ENCODE measurements around the gene ABLIM1. TPM values are rescaled to one million over a fixed set of nuclear protein-coding genes. Genes with fewer than 3 reads are reported as not detected.

Gene ABLIM1
- total RNA-seq, 4 donors from 2014 or later = 75.2 to 172 (median 110) TPM

GRCh38 chr10:114492351-114493037, 165.6 kb downstream of the ABLIM1 start:
- H3K36me3 ChIP-seq = peaks cover 0 to 16% of the 10 kb centered on the region in 2 donors
- WGBS, 2 donors (ENCODE audit: low coverage in 1 of 2) = 37 to 41% methylated on average over 3 to 4 of the region's 4 CpGs
- TF ChIP-seq POLR2AphosphoS5 (IDR thresholded peaks at IDR 0.05) (no peak), CTCF (IDR thresholded peaks at IDR 0.05) (no peak), POLR2A (IDR thresholded peaks at IDR 0.05) (no peak), EP300 (IDR thresholded peaks at IDR 0.05) (no peak)
- no peaks in the 10 kb centered on the region for H3K27me3 ChIP-seq
- peaks cover 0 to 29% (median 6%) of the 10 kb centered on the region in 3 donors for H3K4me1 ChIP-seq
- no peak overlapping the region for H3K4me3 ChIP-seq
- no peak for ATAC-seq
- no peaks in the 10 kb centered on the region for H3K9me3 ChIP-seq
- peak overlapping the region in 3 of 4 donors; percentile 42 to 66 (median 63) for H3K27ac ChIP-seq

GRCh38 chr10:114491933-114492332, 166.1 kb downstream of the ABLIM1 start:
- Histone ChIP-seq H3K27me3 (no peaks in the 10 kb centered on the region), H3K36me3 (peaks cover 0 to 22% of the 10 kb centered on the region in 2 donors), H3K4me3 (no peak overlapping the region), H3K9me3 (no peaks in the 10 kb centered on the region), H3K4me1 (peaks cover 0 to 29% (median 6%) of the 10 kb centered on the region in 3 donors), H3K27ac (peak overlapping the region in 3 of 4 donors; percentile 42 to 66 (median 63))
- TF ChIP-seq CTCF (IDR thresholded peaks at IDR 0.05) = no peak
- no peak for TF ChIP-seq EP300 (IDR thresholded peaks at IDR 0.05)
- TF ChIP-seq POLR2A (IDR thresholded peaks at IDR 0.05) = no peak
- TF ChIP-seq POLR2AphosphoS5 (IDR thresholded peaks at IDR 0.05) = no peak
- WGBS, 2 donors (ENCODE audit: low coverage in 1 of 2) = 32% methylated on average over 4 of the region's 4 CpGs; no CpG with 5 or more reads in 1 of the 2 donors
- ATAC-seq = no peak

- WGBS, 2 donors (ENCODE audit: low coverage in 1 of 2) = 65% methylated on average over 3 of the region's 3 CpGs
- peak; percentile 77 for ATAC-seq
These were observed 166.7 kb downstream of the ABLIM1 start for GRCh38 chr10:114491419-114491818.

GRCh38 chr10:114489521-114490310, 168.4 kb downstream of the ABLIM1 start:
- Histone ChIP-seq H3K27ac (peak overlapping the region in 1 of 4 donors; percentile 16), H3K36me3 (peaks cover 0 to 38% of the 10 kb centered on the region in 2 donors), H3K27me3 (no peaks in the 10 kb centered on the region), H3K4me3 (no peak overlapping the region), H3K4me1 (peaks cover 0 to 35% (median 6%) of the 10 kb centered on the region in 3 donors), H3K9me3 (no peaks in the 10 kb centered on the region)
- TF ChIP-seq POLR2AphosphoS5 (IDR thresholded peaks at IDR 0.05) = no peak
- 72 to 94% methylated on average over 7 to 11 of the region's 14 CpGs for WGBS, 2 donors (ENCODE audit: low coverage in 1 of 2)
- ATAC-seq = no peak

More at GRCh38 chr10:114491419-114491818, 166.7 kb downstream of the ABLIM1 start:
- TF ChIP-seq CTCF (IDR thresholded peaks at IDR 0.05) (no peak), POLR2A (IDR thresholded peaks at IDR 0.05) (no peak), EP300 (IDR thresholded peaks at IDR 0.05) (no peak), POLR2AphosphoS5 (IDR thresholded peaks at IDR 0.05) (no peak)
- Histone ChIP-seq H3K4me3 (no peak overlapping the region), H3K9me3 (no peaks in the 10 kb centered on the region), H3K27me3 (no peaks in the 10 kb centered on the region), H3K4me1 (peaks cover 0 to 32% (median 6%) of the 10 kb centered on the region in 3 donors), H3K36me3 (peaks cover 0 to 27% of the 10 kb centered on the region in 2 donors), H3K27ac (peak overlapping the region in 3 of 4 donors; percentile 42 to 66 (median 63))

GRCh38 chr10:114487815-114488536, 170.1 kb downstream of the ABLIM1 start:
- no peak for ATAC-seq
- peak overlapping the region in 1 of 4 donors; percentile 24 for H3K27ac ChIP-seq
- TF ChIP-seq EP300 (IDR thresholded peaks at IDR 0.05) (no peak), CTCF (IDR thresholded peaks at IDR 0.05) (no peak), POLR2AphosphoS5 (IDR thresholded peaks at IDR 0.05) (no peak), POLR2A (IDR thresholded peaks at IDR 0.05) (no peak)
- H3K9me3 ChIP-seq = no peaks in the 10 kb centered on the region
- H3K36me3 ChIP-seq = peaks cover 0 to 40% of the 10 kb centered on the region in 2 donors
- 76 to 90% methylated on average over 5 to 9 of the region's 9 CpGs for WGBS, 2 donors (ENCODE audit: low coverage in 1 of 2)
- no peaks in the 10 kb centered on the region for H3K27me3 ChIP-seq
- H3K4me3 ChIP-seq = no peak overlapping the region
- H3K4me1 ChIP-seq = peaks cover 2 to 51% (median 20%) of the 10 kb centered on the region in 3 donors
